Measurements from ENCODE around the gene ADGRD2. TPM values are rescaled to one million over a fixed set of nuclear protein-coding genes. Genes with fewer than 3 reads are reported as not detected.

Gene ADGRD2
- total and polyA plus RNA-seq, 4 donors, result not detected

- Histone ChIP-seq H3K36me3 (ENCODE audit: control insufficient read depth in 4 of 4, insufficient read depth in 3 of 4, low read depth in 1 of 4, low read length in 3 of 4) (no peaks in the 10 kb centered on the region), H3K4me1 (ENCODE audit: control insufficient read depth in 4 of 4, insufficient read depth in 4 of 4, low read length in 3 of 4) (no peaks in the 10 kb centered on the region), H3K9ac (ENCODE audit: low read depth in 1 of 2, low read length in 2 of 2) (no peak overlapping the region), H3K27ac (ENCODE audit: low read depth in 1 of 2, low read length in 2 of 2) (no peak overlapping the region), H3K4me3 (ENCODE audit: low read depth in 1 of 3, low read length in 3 of 3) (no peak overlapping the region), H3K9me3 (ENCODE audit: control insufficient read depth in 4 of 4, low read length in 3 of 4) (no peaks in the 10 kb centered on the region), H3K27me3 (ENCODE audit: control insufficient read depth in 4 of 4, insufficient read depth in 4 of 4, low read length in 3 of 4) (peaks cover 0 to 2% (median 0%) of the 10 kb centered on the region in 4 donors)
- DNase-seq (ENCODE audit: low spot score), result no peak
- 90% methylated on average over 7 of the region's 7 CpGs for WGBS
- TF ChIP-seq SP1 (IDR thresholded peaks at IDR 0.05), result no peak
- TF ChIP-seq FOXA2 (IDR thresholded peaks at IDR 0.05), result no peak
- no peak for TF ChIP-seq YY1 (IDR thresholded peaks at IDR 0.05)
- no peak for TF ChIP-seq RXRA (IDR thresholded peaks at IDR 0.05)
- no peak for TF ChIP-seq CTCF (IDR thresholded peaks at IDR 0.05; ENCODE audit: low read depth, low read length, missing input control)
- no peak for TF ChIP-seq ZBTB33 (IDR thresholded peaks at IDR 0.05)
- TF ChIP-seq JUND (IDR thresholded peaks at IDR 0.05), result no peak
- TF ChIP-seq TAF1 (conservative IDR thresholded peaks at IDR 0.05), result no peak
- TF ChIP-seq FOXA1 (IDR thresholded peaks at IDR 0.05), result no peak
- TF ChIP-seq NR2F2 (IDR thresholded peaks at IDR 0.05), result no peak
- TF ChIP-seq, protein P1, sequence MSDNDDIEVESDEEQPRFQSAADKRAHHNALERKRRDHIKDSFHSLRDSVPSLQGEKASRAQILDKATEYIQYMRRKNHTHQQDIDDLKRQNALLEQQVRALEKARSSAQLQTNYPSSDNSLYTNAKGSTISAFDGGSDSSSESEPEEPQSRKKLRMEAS (IDR thresholded peaks at IDR 0.05), result no peak
- TF ChIP-seq REST (IDR thresholded peaks at IDR 0.05), result no peak
- no peak for TF ChIP-seq GABPA (IDR thresholded peaks at IDR 0.05 in 1 of 2, conservative IDR thresholded peaks at IDR 0.05 in 1 of 2)
- no peak for TF ChIP-seq ATF3 (IDR thresholded peaks at IDR 0.05)
- TF ChIP-seq HNF4G (IDR thresholded peaks at IDR 0.05), result no peak
- TF ChIP-seq HNF4A (conservative IDR thresholded peaks at IDR 0.05), result no peak
- no peak for TF ChIP-seq RAD21 (IDR thresholded peaks at IDR 0.05)
- no peak for TF ChIP-seq EGR1 (IDR thresholded peaks at IDR 0.05; ENCODE audit: low read depth in 2 of 2)
These were observed 29.2 kb upstream of the ADGRD2 start for GRCh38 chr9:124420991-124421543.
